OCI-LY7 (cell line): Measurements from ENCODE around the gene SALL2. TPM values are rescaled to one million over a fixed set of nuclear protein-coding genes. Genes with fewer than 3 reads are reported as not detected.

Source experiments
- BruUV-seq: library from RNA; stranded (reverse); fragments of 400-500 nt; replicated peaks from 2 replicates; lab custom pipeline; 2021; lab: Mats Ljungman, UMichigan
- CTCF ChIA-PET: fragments of 300-600 bp; sonication (Branson Sonifier 250); formaldehyde crosslinking; loops from one replicate; lab custom pipeline; 2022; ENCODE audit warnings: antibody characterized with exemption; ENCODE audit not compliant: unreplicated experiment; lab: Charles Lee
- POLR2A ChIA-PET: fragments of 300-600 bp; sonication (Branson Sonifier 250); formaldehyde crosslinking; loops from one replicate; lab custom pipeline; 2022; ENCODE audit warnings: antibody characterized with exemption; lab: Charles Lee
- DNase-seq: peaks from one replicate; pipeline ENCODE4 v3.0.0-alpha.2; 2015; ENCODE audit warnings: low spot score
- H2AFZ ChIP-seq: fragments of 200-600 bp; sonication (generic), shearing (Covaris generic); 2 replicates; pipeline ENCODE4 v1.6.1; 2014; ENCODE audit warnings: mild to moderate bottlenecking, antibody characterized with exemption, low read length, moderate library complexity
- H3K27ac ChIP-seq: fragments of 200-600 bp; sonication (generic); 2 replicates; pipeline ENCODE4 v1.5.1; 2014; ENCODE audit warnings: mixed run types, low read depth, mild to moderate bottlenecking, moderate library complexity, low read length, inconsistent platforms; ENCODE audit not compliant: poor library complexity, severe bottlenecking
- H3K36me3 ChIP-seq: fragments of 200-600 bp; sonication (generic); 2 replicates; pipeline ENCODE4 v1.6.1; 2014; ENCODE audit warnings: mild to moderate bottlenecking, antibody characterized with exemption, low read length, moderate library complexity, mixed read lengths; ENCODE audit not compliant: insufficient read depth
- H3K4me1 ChIP-seq: fragments of 200-600 bp; sonication (generic); 2 replicates; pipeline ENCODE4 v1.5.1; 2014; ENCODE audit warnings: mild to moderate bottlenecking, low read length; ENCODE audit not compliant: insufficient read depth, poor library complexity, severe bottlenecking
- H3K4me2 ChIP-seq: fragments of 200-600 bp; sonication (generic); 2 replicates; pipeline ENCODE4 v1.6.1; 2014; ENCODE audit warnings: mild to moderate bottlenecking, low read length
- H3K4me3 ChIP-seq: fragments of 200-600 bp; sonication (generic); 2 replicates; pipeline ENCODE4 v1.5.1; 2014; ENCODE audit warnings: mild to moderate bottlenecking, low read depth, low read length; ENCODE audit not compliant: poor library complexity, severe bottlenecking
- H3K79me2 ChIP-seq: fragments of 200-600 bp; sonication (generic); 2 replicates; pipeline ENCODE4 v1.6.1; 2016; ENCODE audit warnings: low read depth, mild to moderate bottlenecking, low read length, moderate library complexity, mixed read lengths; ENCODE audit not compliant: insufficient read depth
- H3K9me2 ChIP-seq: fragments of 200-600 bp; sonication (generic); 2 replicates; pipeline ENCODE4 v1.6.1; 2016; ENCODE audit warnings: mild to moderate bottlenecking, low read length, mixed read lengths; ENCODE audit not compliant: insufficient read depth
- H3K9me3 ChIP-seq: fragments of 200-600 bp; sonication (generic); 2 replicates; pipeline ENCODE4 v1.6.1; 2014; ENCODE audit warnings: mild to moderate bottlenecking, mixed run types, low read length, mixed read lengths
- H4K20me1 ChIP-seq: fragments of 200-600 bp; sonication (generic); 2 replicates; pipeline ENCODE4 v1.6.1; 2014; ENCODE audit warnings: mild to moderate bottlenecking, antibody characterized with exemption, low read length, moderate library complexity, mixed read lengths; ENCODE audit not compliant: insufficient read depth
- CTCF ChIP-seq: fragments of 200-600 bp; sonication (generic); conservative IDR thresholded peaks from 2 replicates; pipeline ENCODE4 v1.5.1; 2014; ENCODE audit warnings: mild to moderate bottlenecking, antibody characterized with exemption, low read length, moderate library complexity, mixed read lengths
- EZH2phosphoT487 ChIP-seq: fragments of 200-600 bp; sonication (generic); IDR thresholded peaks from 2 replicates; pipeline ENCODE4 v1.6.1; 2018; ENCODE audit warnings: low read depth, borderline replicate concordance, mild to moderate bottlenecking, mixed run types, antibody characterized with exemption, low read length, moderate library complexity, mixed read lengths
- intact Hi-C: fragments of 100-400 bp; cut with micrococcal nuclease; formaldehyde crosslinking; loops from one replicate; pipeline ENCODE4 v1.10.0; 2022; ENCODE audit not compliant: unreplicated experiment
- total RNA-seq, 2 experiments: library from RNA; depleted of rRNA in 1 of 2; stranded (reverse); fragments of >200 nt in 1 of 2; shearing (Covaris generic) in 1 of 2; gene quantifications; 2 replicates each; pipeline ENCODE4 v1.2.3, GENCODE V29; 2014 to 2022

Gene SALL2
- total RNA-seq, 2 experiments from 2014 or later, result 8.2 to 15.9 TPM

DNA sequence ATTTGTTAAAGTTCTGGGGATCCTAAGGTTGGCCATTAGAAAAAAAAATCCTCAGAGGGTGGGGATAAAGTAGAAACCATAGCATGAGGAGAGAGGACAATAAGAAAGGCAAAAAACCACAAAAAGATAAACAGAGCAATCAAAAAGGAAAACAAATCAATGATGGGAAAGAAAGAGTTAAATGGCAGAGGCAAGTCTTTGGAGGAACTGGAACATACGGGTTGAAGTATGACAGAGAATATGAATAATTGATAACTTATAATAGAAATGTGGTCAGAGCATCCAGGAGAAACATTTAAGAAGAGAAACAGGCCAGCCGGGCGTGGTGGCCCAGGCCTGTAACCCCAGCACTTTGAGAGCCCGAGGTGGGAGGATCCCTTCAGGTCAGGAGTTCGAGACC is 17.8 kb upstream of the SALL2 start:
- BruUV-seq, result no TSS peak
- no peak overlapping the region for H3K4me3 ChIP-seq

GRCh38 chr14:21543521-21543960 is 17.4 kb upstream of the SALL2 start:
- TF ChIP-seq EZH2phosphoT487 (no peak), CTCF (no peak)
- intact Hi-C loops, result no loop called here
- peak overlapping the region; percentile 95 for H2AFZ ChIP-seq
- peaks cover 17% of the 10 kb centered on the region for H3K4me1 ChIP-seq
- ChIA-PET CTCF (interaction anchor here (1.2 kb wide), 1 partner anchor 17 kb away, joined by 4 read pairs; the partner anchor contains the start of gene SALL2), POLR2A (interaction anchor here (0.7 kb wide), 1 partner anchor 13 kb away, joined by 3 read pairs; no protein-coding TSS in a partner anchor)
- H4K20me1 ChIP-seq, result no peaks in the 10 kb centered on the region
- no peaks in the 10 kb centered on the region for H3K79me2 ChIP-seq
- no peaks in the 10 kb centered on the region for H3K9me3 ChIP-seq
- no peak overlapping the region for H3K4me3 ChIP-seq
- H3K36me3 ChIP-seq, result no peaks in the 10 kb centered on the region; the same call in 1 of the 2 replicates
- peak; percentile 52 for DNase-seq
- BruUV-seq, result no TSS peak
- H3K27ac ChIP-seq, result peak overlapping the region; percentile 20
- H3K9me2 ChIP-seq, result no peaks in the 10 kb centered on the region
- peak overlapping the region; percentile 40 for H3K4me2 ChIP-seq

More for the DNA sequence above, 17.8 kb upstream of the SALL2 start:
- intact Hi-C loops, result no loop called here
- no peak for TF ChIP-seq CTCF
- no peak for TF ChIP-seq EZH2phosphoT487
- no peaks in the 10 kb centered on the region for H4K20me1 ChIP-seq
- H3K27ac ChIP-seq, result peak overlapping the region; percentile 20
- H3K9me2 ChIP-seq, result no peaks in the 10 kb centered on the region
- H3K9me3 ChIP-seq, result no peaks in the 10 kb centered on the region
- POLR2A ChIA-PET, result no interaction called here
- CTCF ChIA-PET, result no interaction called here
- peak overlapping the region; percentile 40 for H3K4me2 ChIP-seq
- H3K79me2 ChIP-seq, result no peaks in the 10 kb centered on the region
- peaks cover 17% of the 10 kb centered on the region for H3K4me1 ChIP-seq
- DNase-seq, result no peak
- no peaks in the 10 kb centered on the region; the same call in 1 of the 2 replicates for H3K36me3 ChIP-seq
- H2AFZ ChIP-seq, result peak overlapping the region; percentile 95

DNA sequence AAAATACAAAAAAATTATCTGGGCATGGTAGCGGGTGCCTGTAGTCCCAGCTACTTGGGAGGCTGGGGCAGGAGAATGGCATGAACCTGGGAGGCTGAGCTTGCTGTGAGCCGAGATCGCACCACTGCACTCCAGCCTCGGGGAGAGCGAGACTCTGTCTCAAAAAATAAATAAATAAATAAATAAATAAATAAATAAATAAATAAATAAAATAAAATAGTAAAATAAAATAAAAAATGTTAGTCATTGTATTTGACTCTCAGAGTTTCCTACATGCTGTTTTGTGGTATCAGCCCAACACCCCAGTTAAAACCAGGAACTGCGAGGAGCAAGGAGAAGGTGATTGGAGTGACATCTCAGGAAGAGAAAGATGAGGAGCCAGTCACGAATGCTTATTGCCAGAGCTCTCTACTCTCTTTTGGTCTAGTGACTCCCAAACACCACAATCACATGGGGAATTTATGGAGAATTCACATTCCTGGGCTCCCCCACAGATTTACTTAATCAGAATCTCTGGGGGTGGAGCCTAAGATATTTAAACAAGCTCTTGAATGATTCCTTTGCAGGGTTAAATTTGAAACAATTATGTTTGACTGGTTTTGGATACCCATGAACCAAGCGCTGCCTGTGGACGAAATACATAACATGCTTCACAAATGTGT is 15.4 kb upstream of the SALL2 start:
- no peak for DNase-seq

More for the DNA sequence above, 15.4 kb upstream of the SALL2 start:
- H3K4me3 ChIP-seq, result no peak overlapping the region
- H3K9me3 ChIP-seq, result no peaks in the 10 kb centered on the region
- no peaks in the 10 kb centered on the region for H3K9me2 ChIP-seq
- peaks cover 24% of the 10 kb centered on the region for H3K4me1 ChIP-seq
- no peak overlapping the region for H3K4me2 ChIP-seq
- H3K36me3 ChIP-seq, result no peaks in the 10 kb centered on the region
- H4K20me1 ChIP-seq, result no peaks in the 10 kb centered on the region
- TF ChIP-seq CTCF, result no peak
- no peak for TF ChIP-seq EZH2phosphoT487
- BruUV-seq, result no TSS peak
- H3K27ac ChIP-seq, result no peak overlapping the region
- peak overlapping the region; percentile 69; the same call in 1 of the 2 replicates for H2AFZ ChIP-seq
- POLR2A ChIA-PET, result interaction anchor here (1.1 to 1.8 kb wide), 3 partner anchors 15 to 31 kb away, joined by 4 to 6 read pairs (median 4); partner anchors contain the start of genes METTL3 and SALL2
- CTCF ChIA-PET, result no interaction called here
- intact Hi-C loops, result no loop called here
- H3K79me2 ChIP-seq, result no peaks in the 10 kb centered on the region
